ENCODE data around the gene ASCL2.

The ASCL2 gene

GRCh38 chr11:2271327-2272227 lies 1.2 kb upstream of the ASCL2 start:
- DNase-seq = no peak

- DNase-seq = no peak
These were observed 614 bp upstream of the ASCL2 start for GRCh38 chr11:2271077-2271326.

DNA sequence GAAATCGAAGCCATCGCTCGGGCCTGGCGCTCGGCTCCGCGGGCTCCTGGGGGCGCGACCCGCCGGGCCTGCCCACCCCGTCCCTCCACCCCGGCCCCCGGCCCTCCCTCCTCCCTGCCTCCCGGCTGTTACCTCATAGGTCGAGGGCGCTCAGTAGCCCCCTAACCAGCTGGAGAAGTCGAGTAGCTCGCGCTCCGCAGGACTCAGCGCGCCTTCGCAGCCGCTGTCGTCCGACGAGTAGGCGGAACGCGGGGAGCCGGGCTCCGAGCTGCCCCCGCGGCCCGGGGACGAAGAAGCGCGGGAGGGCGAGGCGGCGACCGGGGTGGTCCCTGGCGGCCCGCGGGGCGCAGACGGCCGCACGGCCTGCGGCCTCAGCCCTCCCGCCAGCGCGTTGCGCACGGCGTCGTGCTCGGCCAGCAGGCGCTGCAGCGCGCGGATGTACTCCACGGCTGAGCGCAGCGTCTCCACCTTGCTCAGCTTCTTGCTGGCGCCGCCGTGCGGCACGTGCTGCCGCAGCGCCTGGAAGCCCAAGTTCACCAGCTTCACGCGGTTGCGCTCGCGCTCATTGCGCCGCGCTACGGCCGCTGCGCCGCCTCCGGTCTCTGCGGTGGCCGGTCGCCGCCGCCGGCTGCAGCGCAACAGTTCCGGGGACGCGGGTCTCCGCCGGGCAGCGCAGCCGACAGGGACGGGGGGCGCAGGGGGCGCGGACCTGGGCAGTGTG lies 627 bp downstream of the ASCL2 start:
- peak; percentile 46 for DNase-seq

- DNase-seq = no peak
These were observed 1.4 kb downstream of the ASCL2 start for GRCh38 chr11:2268729-2269600.

- DNase-seq = no peak
These were observed 2.3 kb downstream of the ASCL2 start for GRCh38 chr11:2267851-2268728.

GRCh38 chr11:2267306-2267850 lies 3.0 kb downstream of the ASCL2 start:
- no peak for DNase-seq

- DNase-seq = no peak
These were observed 3.6 kb downstream of the ASCL2 start for GRCh38 chr11:2266586-2267305.

GRCh38 chr11:2265854-2266585 lies 4.4 kb downstream of the ASCL2 start:
- DNase-seq = no peak

DNA sequence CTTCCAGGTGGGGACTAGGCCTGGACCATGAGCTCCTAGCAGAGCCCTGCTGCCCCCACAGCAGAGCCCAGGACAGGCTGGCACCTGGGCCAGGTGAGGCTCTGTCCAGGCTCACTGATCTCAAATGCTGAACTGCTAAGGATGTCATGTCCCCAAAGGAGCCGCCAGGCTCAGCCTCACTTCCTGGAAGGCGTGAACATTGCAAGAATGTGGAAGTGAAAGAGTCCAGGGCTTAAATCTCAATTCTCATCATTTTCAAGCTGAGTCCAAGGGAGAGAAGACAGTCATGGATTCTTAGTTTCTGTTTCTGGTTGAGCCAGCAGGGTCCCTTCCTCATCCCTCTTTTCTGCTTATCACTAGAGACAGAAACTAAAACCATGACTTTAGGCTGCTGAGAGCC lies 5.0 kb downstream of the ASCL2 start:
- no peak for DNase-seq

GRCh38 chr11:2264366-2265053 lies 5.9 kb downstream of the ASCL2 start:
- no peak for DNase-seq

GRCh38 chr11:2263724-2264360 lies 6.5 kb downstream of the ASCL2 start:
- no peak for DNase-seq

DNA sequence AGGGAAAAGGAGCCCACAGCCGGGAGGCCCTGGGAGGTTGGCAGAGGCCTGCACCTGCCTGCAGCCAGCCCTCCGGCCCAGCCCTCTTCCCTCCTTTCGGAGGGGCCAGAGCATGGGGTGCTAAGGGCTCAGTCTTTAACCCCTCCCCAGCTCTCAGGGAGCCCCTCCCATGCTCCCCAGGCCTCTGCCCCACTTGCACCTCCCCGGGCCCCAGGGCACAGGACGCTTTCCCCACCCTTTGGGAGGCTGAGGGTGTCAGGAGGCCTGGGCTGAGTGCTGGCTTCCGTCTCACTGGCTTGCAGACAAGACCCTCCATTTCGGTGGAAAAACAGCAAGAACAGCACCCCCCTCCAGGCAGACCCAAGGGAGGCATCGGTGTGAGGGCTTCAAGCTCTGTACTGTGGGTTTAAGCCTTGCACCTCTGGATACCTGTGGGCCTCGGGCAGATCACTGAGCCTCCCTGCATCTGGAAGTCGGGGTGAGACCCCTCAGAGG lies 7.3 kb downstream of the ASCL2 start:
- no peak for DNase-seq

- no peak for DNase-seq
These were observed 7.9 kb downstream of the ASCL2 start for GRCh38 chr11:2262301-2263070.

DNA sequence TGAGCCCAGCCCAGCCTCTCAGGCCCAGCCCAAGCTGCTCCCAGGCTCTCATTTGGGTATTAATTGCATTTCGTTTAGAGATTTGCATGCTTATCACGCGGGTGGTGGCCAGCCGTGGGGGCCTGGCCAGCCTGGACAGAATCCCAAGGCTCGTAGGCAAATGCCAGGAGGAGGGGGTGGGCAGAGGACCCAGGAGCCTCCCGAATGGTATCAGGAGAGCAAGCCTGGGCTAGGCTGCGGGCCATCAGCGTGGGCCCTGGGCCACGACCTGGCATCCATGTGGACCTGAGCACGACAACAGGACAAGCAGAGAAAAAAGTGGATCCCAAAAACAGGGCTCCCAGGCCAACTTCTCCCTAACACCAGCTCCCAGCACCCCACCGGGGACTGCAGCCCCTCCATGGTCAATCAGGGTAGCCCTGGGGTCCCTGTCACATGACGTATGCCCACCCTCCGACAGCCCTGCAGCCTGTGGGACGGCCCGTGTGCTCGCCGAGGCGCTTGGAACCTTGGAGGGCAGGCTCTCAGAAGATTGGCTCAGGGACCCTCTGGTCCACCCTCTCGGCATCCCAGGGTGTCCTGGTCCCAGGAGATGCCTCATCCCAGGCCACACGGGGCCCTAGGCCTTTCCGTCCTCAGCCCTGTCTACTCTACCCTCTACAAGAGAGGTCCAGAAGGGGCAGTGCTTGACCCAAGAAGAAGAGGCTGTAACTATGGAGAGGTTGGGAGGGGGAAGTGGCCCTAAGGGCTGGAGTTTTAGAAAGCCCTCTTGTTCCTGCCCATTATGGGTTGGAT lies 8.8 kb downstream of the ASCL2 start:
- no peak for DNase-seq

DNA sequence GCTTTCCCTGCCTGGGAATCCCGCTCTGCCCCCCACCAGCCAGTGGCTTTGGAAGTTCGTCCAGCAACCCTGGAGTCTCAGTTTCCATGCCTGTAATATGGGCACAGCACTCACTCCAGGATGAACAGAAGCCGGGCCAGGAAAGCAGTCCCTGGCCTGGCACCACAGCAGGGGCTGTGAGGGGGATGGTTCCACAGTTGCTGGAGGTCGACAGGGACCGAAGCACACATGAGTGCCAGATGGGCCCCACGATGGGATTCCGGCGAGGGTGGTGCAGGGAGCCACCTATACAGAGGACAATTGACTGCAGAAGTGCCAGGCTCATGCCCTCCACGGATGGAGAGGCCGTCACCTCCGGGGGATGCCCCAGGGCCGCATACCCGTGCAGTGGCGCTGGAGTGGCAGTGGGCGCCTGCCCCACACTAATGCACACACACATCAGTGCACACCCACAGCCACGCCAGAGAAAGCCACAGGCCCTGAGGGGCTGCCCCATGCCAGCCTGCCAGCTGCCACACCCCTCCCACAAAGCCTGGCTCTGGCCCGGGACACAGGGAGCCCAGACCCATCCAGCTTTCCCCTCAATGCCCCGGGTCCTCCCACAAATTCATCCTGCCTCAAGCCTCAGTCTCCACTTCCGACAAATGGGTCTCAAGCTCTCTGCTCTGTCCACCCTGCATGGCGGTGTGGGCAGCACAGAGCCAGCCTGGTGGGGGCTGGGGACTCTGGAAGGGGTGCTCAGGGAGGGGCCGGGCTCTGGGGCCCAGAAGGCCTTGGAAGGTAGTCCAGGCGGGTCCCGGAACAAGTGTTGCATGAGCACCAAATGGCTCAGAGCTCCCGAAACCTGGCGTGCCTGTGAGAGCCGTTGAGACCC lies 9.7 kb downstream of the ASCL2 start:
- DNase-seq = no peak

- DNase-seq = no peak
These were observed 10.4 kb downstream of the ASCL2 start for GRCh38 chr11:2259897-2260451.
